HG03460 (cell line): ENCODE measurements around the gene NEDD4L.

ENCODE experiments used
- ATAC-seq: cut with Tn5 transposase; IDR thresholded peaks from one replicate; pipeline ENCODE4 v1.9.1; 2021; ENCODE audit not compliant: unreplicated experiment

NEDD4L gene

DNA sequence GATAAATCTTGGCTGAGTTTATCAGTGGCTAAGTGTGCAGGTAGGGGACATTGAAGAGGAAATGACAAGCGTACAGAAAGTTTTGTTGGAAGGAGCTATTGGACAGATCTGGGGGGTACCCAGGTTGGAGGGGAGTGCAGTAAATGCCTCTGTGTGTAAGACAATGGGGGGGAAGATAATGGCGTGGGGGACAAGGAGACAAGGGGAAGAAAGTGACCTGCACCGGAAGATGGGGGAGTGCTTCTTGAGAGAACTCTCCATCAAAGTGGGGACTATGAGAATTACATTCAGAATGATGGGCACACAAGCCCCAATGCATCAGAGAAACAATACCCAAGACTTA lies 394.9 kb downstream of the NEDD4L start:
- no peak for ATAC-seq

DNA sequence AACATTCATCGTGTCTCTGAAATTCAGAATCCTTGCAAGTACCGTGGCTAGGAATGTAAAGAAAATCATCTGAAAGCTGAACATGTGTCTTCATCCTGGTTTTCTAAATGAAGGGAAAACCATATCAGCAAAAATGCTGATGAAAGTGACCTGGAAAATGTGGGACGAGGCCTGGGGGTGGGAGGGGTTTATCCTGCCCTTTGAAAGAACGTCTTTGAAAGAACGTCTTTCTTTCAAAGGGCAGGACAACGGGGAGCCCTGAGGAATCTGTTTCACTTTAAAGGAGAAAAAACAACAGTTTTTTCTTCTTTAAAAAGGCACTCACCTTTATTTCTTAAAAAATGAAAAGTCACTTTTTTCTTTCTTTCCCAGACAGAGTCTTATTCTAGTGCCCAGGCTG lies 399.6 kb downstream of the NEDD4L start:
- no peak for ATAC-seq

DNA sequence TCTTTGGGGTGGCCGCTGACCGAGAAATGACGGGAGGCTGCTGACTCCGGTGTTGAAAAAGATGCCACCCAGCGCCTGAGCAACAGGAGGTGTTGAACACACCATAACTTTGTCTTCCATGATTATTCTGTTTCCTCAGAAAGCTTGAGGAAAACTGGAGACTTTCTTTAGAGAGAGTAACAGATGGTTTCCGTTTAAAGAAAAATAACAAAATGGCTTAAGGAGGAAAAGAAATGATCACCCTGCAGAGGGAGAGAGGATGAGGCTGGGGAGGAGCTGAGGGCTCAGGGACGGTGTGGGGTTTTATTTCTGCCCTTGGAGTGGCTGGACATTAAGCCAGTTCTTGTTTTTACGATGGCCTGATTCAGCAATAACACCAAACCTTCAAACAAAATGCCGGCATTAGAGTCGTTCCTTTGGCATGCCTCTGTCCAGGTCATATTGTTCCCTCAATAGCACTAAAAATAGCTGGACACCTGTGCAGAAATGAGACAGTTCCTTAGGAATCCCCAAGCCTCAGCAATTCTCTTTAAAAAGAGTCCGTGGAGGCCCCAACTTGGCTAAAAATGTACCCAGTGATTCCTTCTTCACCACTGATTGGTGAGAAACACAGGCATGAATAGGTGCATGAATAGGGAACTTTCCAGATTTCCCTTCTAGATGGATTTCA lies 402.5 kb downstream of the NEDD4L start:
- no peak for ATAC-seq

DNA sequence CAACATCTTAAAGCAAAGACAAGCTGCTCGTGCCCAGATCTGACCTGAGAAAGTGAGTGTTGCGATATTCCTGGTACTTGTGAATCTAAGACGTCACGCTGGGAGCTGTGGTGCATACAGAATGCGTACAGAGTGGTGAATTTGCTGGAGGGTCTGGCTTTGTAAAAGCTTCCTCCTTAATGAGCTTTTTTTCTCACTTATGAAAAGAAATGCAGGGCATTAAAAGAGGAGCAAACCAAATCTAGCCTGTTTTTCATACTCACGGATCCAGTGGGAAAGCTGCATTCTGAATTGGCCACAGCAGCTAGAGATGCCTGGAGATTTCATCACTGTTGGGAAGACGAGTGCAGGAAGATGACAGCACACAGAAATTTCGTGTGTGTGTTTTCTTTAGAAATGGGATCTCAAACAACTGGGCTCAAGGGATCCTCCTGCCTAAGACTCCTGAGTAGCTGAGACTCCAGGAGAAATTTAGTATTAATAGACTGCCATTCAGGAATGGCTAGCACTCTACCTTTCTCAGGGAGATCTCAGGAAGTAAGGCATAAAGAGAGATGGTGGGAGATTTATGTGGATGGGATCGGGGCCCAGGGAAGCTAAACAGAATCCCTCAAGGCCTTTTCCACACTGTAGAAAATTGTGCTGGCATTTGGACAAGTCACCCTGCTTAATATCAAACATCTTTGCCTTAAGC lies 403.5 kb downstream of the NEDD4L start:
- no peak for ATAC-seq

DNA sequence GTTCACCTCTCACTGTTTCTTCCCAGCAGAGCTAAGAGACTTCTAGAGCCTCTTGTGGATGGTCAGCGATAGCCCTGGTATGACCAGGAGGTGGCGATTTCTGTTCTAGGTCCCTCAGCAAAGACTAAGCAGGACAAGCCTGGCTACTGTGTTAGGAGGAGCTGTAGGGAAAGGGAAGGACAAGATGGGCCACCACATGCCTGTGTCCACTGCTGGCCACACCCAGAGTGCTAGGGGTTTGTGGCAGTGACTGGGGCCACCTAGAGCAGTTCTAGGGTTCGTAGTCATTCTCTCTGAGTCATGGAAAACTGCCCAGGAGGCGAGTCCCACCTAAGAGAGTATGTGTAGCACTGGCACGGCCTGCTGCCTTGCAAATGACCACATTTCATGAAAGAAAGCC lies 405.4 kb downstream of the NEDD4L start:
- ATAC-seq, result no peak
